H9 (cell line): ENCODE measurements around the gene KRTAP10-3. TPM values are rescaled to one million over a fixed set of nuclear protein-coding genes. Genes with fewer than 3 reads are reported as not detected.

Experiments
- DNase-seq: peaks from one replicate; pipeline ENCODE4 v3.0.0-alpha.2; 2017
- H2AFZ ChIP-seq: one replicate; pipeline ENCODE4 v1.6.1; 2013; ENCODE audit warnings: mild to moderate bottlenecking, low read length, control low read depth, moderate library complexity
- H2AK5ac ChIP-seq: 2 replicates; pipeline ENCODE4 v1.6.1; 2013; ENCODE audit warnings: low read length, control low read depth, mixed read lengths; ENCODE audit not compliant: insufficient read length
- H2BK120ac ChIP-seq: one replicate; pipeline ENCODE4 v1.6.1; 2013; ENCODE audit warnings: low read depth, mild to moderate bottlenecking, low read length, control low read depth, inconsistent platforms; ENCODE audit not compliant: poor library complexity, severe bottlenecking
- H2BK12ac ChIP-seq: 2 replicates; pipeline ENCODE4 v1.6.1; 2013; ENCODE audit warnings: low read length, control low read depth, mixed read lengths, low read depth; ENCODE audit not compliant: insufficient read length
- H2BK15ac ChIP-seq: 2 replicates; pipeline ENCODE4 v1.6.1; 2013; ENCODE audit warnings: low read depth, low read length, control low read depth
- H2BK20ac ChIP-seq: one replicate; pipeline ENCODE4 v1.6.1; 2013; ENCODE audit warnings: low read depth, mild to moderate bottlenecking, low read length, control low read depth, inconsistent platforms; ENCODE audit not compliant: poor library complexity, severe bottlenecking
- H2BK5ac ChIP-seq: 2 replicates; pipeline ENCODE4 v1.6.1; 2013; ENCODE audit warnings: low read length, control low read depth, mixed read lengths; ENCODE audit not compliant: insufficient read length
- H3K14ac ChIP-seq: 2 replicates; pipeline ENCODE4 v1.6.1; 2013; ENCODE audit warnings: low read length, control low read depth; ENCODE audit not compliant: insufficient read depth
- H3K18ac ChIP-seq: 2 replicates; pipeline ENCODE4 v1.6.1; 2013; ENCODE audit warnings: low read depth, mild to moderate bottlenecking, mixed read lengths, low read length, control low read depth; ENCODE audit not compliant: insufficient read length
- H3K23ac ChIP-seq: 2 replicates; pipeline ENCODE4 v1.6.1; 2013; ENCODE audit warnings: low read length, control low read depth, mixed read lengths, low read depth; ENCODE audit not compliant: insufficient read length
- H3K23me2 ChIP-seq: 2 replicates; pipeline ENCODE4 v1.6.1; 2013; ENCODE audit warnings: low read depth, mild to moderate bottlenecking, mixed read lengths, low read length, control low read depth; ENCODE audit not compliant: insufficient read length, poor library complexity, severe bottlenecking
- H3K27ac ChIP-seq: 2 replicates; pipeline ENCODE4 v1.5.1; 2013; ENCODE audit warnings: low read length, control low read depth, mixed read lengths, low read depth; ENCODE audit not compliant: insufficient read length
- H3K27me3 ChIP-seq: 2 replicates; pipeline ENCODE4 v1.6.1; 2013; ENCODE audit warnings: low read length, control low read depth, inconsistent platforms; ENCODE audit not compliant: insufficient read depth
- H3K4ac ChIP-seq: 2 replicates; pipeline ENCODE4 v1.6.1; 2013; ENCODE audit warnings: low read depth, mild to moderate bottlenecking, control low read depth, inconsistent platforms, low read length, moderate library complexity
- H3K4me1 ChIP-seq: 2 replicates; pipeline ENCODE4 v1.6.1; 2013; ENCODE audit warnings: low read length, control low read depth, inconsistent platforms; ENCODE audit not compliant: insufficient read depth
- H3K4me2 ChIP-seq: 2 replicates; pipeline ENCODE4 v1.6.1; 2013; ENCODE audit warnings: low read length, control low read depth, mixed read lengths; ENCODE audit not compliant: insufficient read length, insufficient read depth
- H3K56ac ChIP-seq: 2 replicates; pipeline ENCODE4 v1.6.1; 2013; ENCODE audit warnings: low read depth, mild to moderate bottlenecking, mixed read lengths, low read length, control low read depth; ENCODE audit not compliant: insufficient read length
- H3K79me1 ChIP-seq: 2 replicates; pipeline ENCODE4 v1.6.1; 2013; ENCODE audit warnings: low read depth, mild to moderate bottlenecking, moderate library complexity, low read length, control low read depth, inconsistent platforms; ENCODE audit not compliant: insufficient read depth, poor library complexity, severe bottlenecking
- H3K79me2 ChIP-seq: 2 replicates; pipeline ENCODE4 v1.6.1; 2013; ENCODE audit warnings: low read length, control low read depth, inconsistent platforms; ENCODE audit not compliant: insufficient read depth
- H3K9ac ChIP-seq: 2 replicates; pipeline ENCODE4 v1.6.1; 2013; ENCODE audit warnings: low read length, control low read depth, mixed read lengths; ENCODE audit not compliant: insufficient read length; ENCODE audit errors: extremely low read depth
- H3K9me3 ChIP-seq: one replicate; pipeline ENCODE4 v1.6.1; 2013; ENCODE audit warnings: low read depth, low read length, inconsistent platforms; ENCODE audit not compliant: control insufficient read depth
- H3T11ph ChIP-seq: one replicate; pipeline ENCODE4 v1.6.1; 2013; ENCODE audit warnings: mild to moderate bottlenecking, low read length, control low read depth, inconsistent platforms
- H4K20me1 ChIP-seq: one replicate; pipeline ENCODE4 v1.6.1; 2013; ENCODE audit not compliant: control insufficient read depth, insufficient read length, insufficient read depth
- H4K5ac ChIP-seq: 2 replicates; pipeline ENCODE4 v1.6.1; 2013; ENCODE audit warnings: low read depth, mild to moderate bottlenecking, mixed read lengths, low read length, control low read depth; ENCODE audit not compliant: insufficient read length
- H4K8ac ChIP-seq: replicated peaks from 2 replicates; pipeline ENCODE4 v1.6.1; 2013; ENCODE audit warnings: low read length, control low read depth, mixed read lengths, low read depth; ENCODE audit not compliant: insufficient read length
- H4K91ac ChIP-seq: 2 replicates; pipeline ENCODE4 v1.6.1; 2013; ENCODE audit warnings: low read depth, mild to moderate bottlenecking, moderate library complexity, mixed read lengths, low read length, control low read depth; ENCODE audit not compliant: insufficient read length
- H3K27ac Mint-ChIP-seq, 3 experiments: 2 replicates in 2 of 3; 3 replicates in 1 of 3; pipeline ENCODE4 v1.8.0; 2020 to 2021; ENCODE audit warnings: mixed read lengths in 3 of 3, mild to moderate bottlenecking in 1 of 3, moderate library complexity in 1 of 3
- H3K27me3 Mint-ChIP-seq: 2 replicates; pipeline ENCODE4 v1.8.0; 2021; ENCODE audit warnings: low read depth, mild to moderate bottlenecking, moderate library complexity, mixed read lengths
- H3K36me3 Mint-ChIP-seq, 3 experiments: 2 replicates in 2 of 3; 3 replicates in 1 of 3; pipeline ENCODE4 v1.8.0; 2020 to 2021; ENCODE audit warnings: low read depth in 3 of 3, mixed read lengths in 3 of 3; ENCODE audit not compliant: insufficient read depth in 1 of 3
- H3K4me1 Mint-ChIP-seq, 2 experiments: 2 replicates each; pipeline ENCODE4 v1.8.0; 2020; ENCODE audit warnings: mixed read lengths in 2 of 2
- H3K4me3 Mint-ChIP-seq, 2 experiments: 2 replicates in 1 of 2; 3 replicates in 1 of 2; pipeline ENCODE4 v1.8.0; 2020 to 2021; ENCODE audit warnings: mild to moderate bottlenecking in 2 of 2, mixed read lengths in 2 of 2, moderate library complexity in 1 of 2
- H3K9me3 Mint-ChIP-seq, 2 experiments: 2 replicates in 1 of 2; 3 replicates in 1 of 2; pipeline ENCODE4 v1.8.0; 2020; ENCODE audit warnings: mild to moderate bottlenecking in 2 of 2, mixed read lengths in 2 of 2, moderate library complexity in 1 of 2
- CTCF ChIP-seq: fragments of 200-600 bp; sonication (generic); conservative IDR thresholded peaks from 3 replicates; pipeline ENCODE4 v1.8.0; 2021; ENCODE audit warnings: antibody characterized with exemption, mild to moderate bottlenecking
- WGBS: extraction: QIAGEN DNeasy Blood & Tissue Kit; methylation state at CpG from one replicate; pipeline ENCODE4 v1.1.7; 2013; ENCODE audit warnings: missing lambda C conversion rate, low lambda C conversion rate, mixed read lengths; ENCODE audit not compliant: insufficient read length; ENCODE audit errors: extremely low coverage; 5-methylcytosine and 5-hydroxymethylcytosine counted together
- total RNA-seq: library from RNA; stranded (reverse); gene quantifications from 2 replicates; pipeline ENCODE4 v1.2.1, GENCODE V29; 2021

Gene KRTAP10-3
- total RNA-seq, 1 experiment from 2014 or later = not detected

GRCh38 chr21:44598061-44598460 lies 39.5 kb upstream of the KRTAP10-3 start:
- Histone ChIP-seq H2AK5ac (no peak overlapping the region), H4K5ac (no peak overlapping the region), H4K91ac (no peak overlapping the region), H3K4me1 (no peaks in the 10 kb centered on the region), H3K27me3 (no peaks in the 10 kb centered on the region), H3K23ac (no peak overlapping the region), H3K79me1 (no peaks in the 10 kb centered on the region), H2AFZ (no peak overlapping the region), H4K8ac (no peak overlapping the region), H3K56ac (no peak overlapping the region), H3T11ph (peak overlapping the region; percentile 23), H3K23me2 (no peaks in the 10 kb centered on the region), H4K20me1 (no peaks in the 10 kb centered on the region), H2BK120ac (no peak overlapping the region), H2BK15ac (no peak overlapping the region), H3K4ac (no peak overlapping the region; the same call in 1 of the 2 replicates), H3K4me2 (no peak overlapping the region), H2BK5ac (no peak overlapping the region), H3K18ac (peak overlapping the region; percentile 73), H2BK12ac (no peak overlapping the region), H3K9ac (no peak overlapping the region), H2BK20ac (no peak overlapping the region), H3K9me3 (no peaks in the 10 kb centered on the region), H3K14ac (peak overlapping the region; percentile 73; the same call in 1 of the 2 replicates), H3K79me2 (no peaks in the 10 kb centered on the region), H3K27ac (peak overlapping the region; percentile 47)
- DNase-seq = peak; percentile 61
- WGBS = no CpG with 5 or more reads among the region's 11 CpGs
- Mint-ChIP-seq H3K27me3 (no peaks in the 10 kb centered on the region; the same call in 1 of the 2 replicates), H3K27ac (peak overlapping the region in 2 of 3 experiments; percentile 90 to 94; a peak in 4 of 7 replicates), H3K4me3 (no peak overlapping the region), H3K36me3 (peaks cover 0 to 4% (median 0%) of the 10 kb centered on the region in 3 experiments; a peak in 1 of 7 replicates), H3K9me3 (no peaks in the 10 kb centered on the region; a peak in 2 of 5 replicates), H3K4me1 (peaks cover 46 to 57% of the 10 kb centered on the region in 2 experiments)
- no peak for TF ChIP-seq CTCF
